Fibroblast of lung (primary cell): Measurements from ENCODE around the gene WWC1. TPM values are rescaled to one million over a fixed set of nuclear protein-coding genes. Genes with fewer than 3 reads are reported as not detected.

Experiments
- DNase-seq, 2 donors: peaks; one replicate each; pipeline versions ENCODE4 v3.0.0 to v3.0.0-alpha.2; 2010; ENCODE audit warnings: low read depth in 2 of 2
- H2AFZ ChIP-seq: 2 replicates; pipeline ENCODE4 v1.5.1; 2012; ENCODE audit warnings: low read length, control low read depth, inconsistent platforms
- H3K27ac ChIP-seq: 2 replicates; pipeline ENCODE4 v1.5.1; 2011; ENCODE audit warnings: low read length, control low read depth; ENCODE audit not compliant: insufficient read depth
- H3K27me3 ChIP-seq: 2 replicates; pipeline ENCODE4 v1.5.1; 2011; ENCODE audit warnings: mild to moderate bottlenecking, low read length; ENCODE audit not compliant: control insufficient read depth, insufficient read depth
- H3K36me3 ChIP-seq: 2 replicates; pipeline ENCODE4 v1.5.1; 2011; ENCODE audit warnings: low read length; ENCODE audit not compliant: control insufficient read depth, insufficient read depth
- H3K4me1 ChIP-seq: 2 replicates; pipeline ENCODE4 v1.5.1; 2011; ENCODE audit warnings: low read length; ENCODE audit not compliant: control insufficient read depth, insufficient read depth; ENCODE audit errors: extremely low read depth
- H3K4me2 ChIP-seq: 2 replicates; pipeline ENCODE4 v1.5.1; 2011; ENCODE audit warnings: low read length, control low read depth; ENCODE audit not compliant: insufficient read depth; ENCODE audit errors: extremely low read depth
- H3K4me3 ChIP-seq, 4 experiments: fragments of 200-600 bp in 1 of 4; sonication (generic) in 1 of 4; replicated peaks in 1 of 4; 2 replicates each; pipeline ENCODE4 v1.5.1; 2011 to 2016; ENCODE audit warnings: low read length in 4 of 4, low read depth in 3 of 4, mild to moderate bottlenecking in 3 of 4, control low read depth in 2 of 4, inconsistent platforms in 1 of 4, mixed read lengths in 1 of 4; ENCODE audit not compliant: insufficient read depth in 1 of 4; ENCODE audit errors: control extremely low read depth in 1 of 4
- H3K79me2 ChIP-seq: 2 replicates; pipeline ENCODE4 v1.5.1; 2012; ENCODE audit warnings: mild to moderate bottlenecking, low read length, inconsistent platforms; ENCODE audit not compliant: control insufficient read depth, insufficient read depth
- H3K9ac ChIP-seq: 2 replicates; pipeline ENCODE4 v1.5.1; 2011; ENCODE audit warnings: mild to moderate bottlenecking, low read length, control low read depth; ENCODE audit not compliant: insufficient read depth
- H3K9me3 ChIP-seq: 2 replicates; pipeline ENCODE4 v1.5.1; 2012; ENCODE audit warnings: low read depth, low read length; ENCODE audit not compliant: control insufficient read depth, insufficient read depth
- H4K20me1 ChIP-seq: 2 replicates; pipeline ENCODE4 v1.5.1; 2011; ENCODE audit warnings: low read length; ENCODE audit not compliant: control insufficient read depth, insufficient read depth; ENCODE audit errors: extremely low read depth
- EZH2 ChIP-seq: IDR thresholded peaks from 2 replicates; pipeline ENCODE4 v1.5.1; 2012; ENCODE audit warnings: low read length, control low read depth, mild to moderate bottlenecking; ENCODE audit errors: missing control alignments
- polyA plus RNA-seq, 2 donors: library from polyadenylated mRNA; depleted of rRNA in 1 of 2; stranded (reverse) in 1 of 2; unstranded in 1 of 2; fragments of >200 nt; gene quantifications; 2 replicates each; pipeline ENCODE4 v1.2.1, GENCODE V29; 2011 to 2012; ENCODE audit warnings: missing spikeins in 1 of 2
- total RNA-seq: library from RNA; depleted of rRNA; stranded (reverse); fragments of >200 nt; gene quantifications from 2 replicates; pipeline ENCODE4 v1.2.1, GENCODE V29; 2014
- TF ChIP-seq, protein P1 (sequence below), 2 donors: IDR thresholded peaks in 1 of 2; conservative IDR thresholded peaks in 1 of 2; 1 replicate in 1 of 2; 2 replicates in 1 of 2; pipeline ENCODE4 v1.5.1; 2011 to 2012; ENCODE audit warnings: low read length in 2 of 2, control low read depth in 1 of 2, inconsistent platforms in 1 of 2, low read depth in 1 of 2, mild to moderate bottlenecking in 1 of 2

The WWC1 gene
- total and polyA plus RNA-seq, 2 donors (not counting 1 experiment from before 2014, with no cell fraction given): 2.5 to 3.2 TPM

DNA sequence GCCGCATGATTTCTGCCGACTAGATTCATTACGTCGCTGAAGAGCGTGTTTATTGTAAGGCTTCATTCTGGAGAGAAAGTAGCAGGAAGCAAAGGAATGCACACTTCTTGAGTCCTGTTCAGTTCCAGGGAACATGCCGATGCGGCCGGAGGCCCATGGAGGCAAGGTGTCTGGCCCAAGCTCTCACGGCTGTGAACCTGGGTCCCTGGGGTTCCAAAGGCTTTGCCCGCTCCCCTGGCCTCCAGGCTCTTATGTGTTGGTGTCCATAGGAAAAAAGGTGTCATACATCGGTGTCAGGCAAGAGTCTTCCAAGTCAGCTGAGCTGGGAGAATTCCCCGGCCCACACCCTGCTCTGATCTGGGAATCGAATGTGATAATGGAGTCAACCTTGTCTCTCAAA lies 64.7 kb downstream of the WWC1 start:
- H3K9ac ChIP-seq: no peak overlapping the region
- no peaks in the 10 kb centered on the region for H3K79me2 ChIP-seq
- no peaks in the 10 kb centered on the region for H3K9me3 ChIP-seq
- H3K4me1 ChIP-seq: no peaks in the 10 kb centered on the region
- no peak overlapping the region for H3K4me2 ChIP-seq
- H3K36me3 ChIP-seq: no peaks in the 10 kb centered on the region
- DNase-seq: no peak
- no peak overlapping the region for H3K27ac ChIP-seq
- TF ChIP-seq, protein P1, sequence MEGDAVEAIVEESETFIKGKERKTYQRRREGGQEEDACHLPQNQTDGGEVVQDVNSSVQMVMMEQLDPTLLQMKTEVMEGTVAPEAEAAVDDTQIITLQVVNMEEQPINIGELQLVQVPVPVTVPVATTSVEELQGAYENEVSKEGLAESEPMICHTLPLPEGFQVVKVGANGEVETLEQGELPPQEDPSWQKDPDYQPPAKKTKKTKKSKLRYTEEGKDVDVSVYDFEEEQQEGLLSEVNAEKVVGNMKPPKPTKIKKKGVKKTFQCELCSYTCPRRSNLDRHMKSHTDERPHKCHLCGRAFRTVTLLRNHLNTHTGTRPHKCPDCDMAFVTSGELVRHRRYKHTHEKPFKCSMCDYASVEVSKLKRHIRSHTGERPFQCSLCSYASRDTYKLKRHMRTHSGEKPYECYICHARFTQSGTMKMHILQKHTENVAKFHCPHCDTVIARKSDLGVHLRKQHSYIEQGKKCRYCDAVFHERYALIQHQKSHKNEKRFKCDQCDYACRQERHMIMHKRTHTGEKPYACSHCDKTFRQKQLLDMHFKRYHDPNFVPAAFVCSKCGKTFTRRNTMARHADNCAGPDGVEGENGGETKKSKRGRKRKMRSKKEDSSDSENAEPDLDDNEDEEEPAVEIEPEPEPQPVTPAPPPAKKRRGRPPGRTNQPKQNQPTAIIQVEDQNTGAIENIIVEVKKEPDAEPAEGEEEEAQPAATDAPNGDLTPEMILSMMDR (conservative IDR thresholded peaks at IDR 0.05 in 1 of 2, IDR thresholded peaks at IDR 0.05 in 1 of 2; ENCODE audit: low read depth in 1 of 2, low read length in 2 of 2): no peak
- no peak for TF ChIP-seq EZH2
- H4K20me1 ChIP-seq: no peaks in the 10 kb centered on the region
- no peak overlapping the region for H3K4me3 ChIP-seq
- H2AFZ ChIP-seq: no peak overlapping the region
- H3K27me3 ChIP-seq: no peaks in the 10 kb centered on the region

DNA sequence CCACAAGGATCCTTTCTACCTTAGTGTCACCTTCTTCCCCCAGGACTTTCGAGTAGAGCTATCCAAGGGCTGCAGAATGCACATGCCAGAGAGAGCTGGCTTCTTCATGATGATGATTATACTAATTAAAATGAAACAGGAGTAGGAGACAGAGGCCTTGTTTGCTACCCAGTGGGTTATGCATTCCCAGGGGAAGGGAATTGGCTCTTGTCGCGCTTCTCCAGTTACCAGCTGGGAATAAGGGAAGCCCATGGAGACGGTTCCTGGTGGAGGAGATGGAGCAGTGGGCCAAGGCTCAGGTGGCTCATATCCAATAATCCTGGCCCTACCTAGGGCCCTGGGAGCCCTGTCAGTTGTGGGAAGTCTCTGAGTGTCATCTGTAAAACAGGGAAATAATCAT lies 65.1 kb downstream of the WWC1 start:
- no peaks in the 10 kb centered on the region for H3K9me3 ChIP-seq
- H3K79me2 ChIP-seq: no peaks in the 10 kb centered on the region
- H3K36me3 ChIP-seq: no peaks in the 10 kb centered on the region
- H3K27ac ChIP-seq: no peak overlapping the region
- H3K4me3 ChIP-seq: no peak overlapping the region
- no peaks in the 10 kb centered on the region for H3K4me1 ChIP-seq
- H3K9ac ChIP-seq: no peak overlapping the region
- no peak overlapping the region for H2AFZ ChIP-seq
- no peaks in the 10 kb centered on the region for H4K20me1 ChIP-seq
- DNase-seq: no peak
- H3K27me3 ChIP-seq: no peaks in the 10 kb centered on the region
- TF ChIP-seq, protein P1 (conservative IDR thresholded peaks at IDR 0.05 in 1 of 2, IDR thresholded peaks at IDR 0.05 in 1 of 2; ENCODE audit: low read depth in 1 of 2, low read length in 2 of 2): no peak
- no peak for TF ChIP-seq EZH2
- H3K4me2 ChIP-seq: no peak overlapping the region

DNA sequence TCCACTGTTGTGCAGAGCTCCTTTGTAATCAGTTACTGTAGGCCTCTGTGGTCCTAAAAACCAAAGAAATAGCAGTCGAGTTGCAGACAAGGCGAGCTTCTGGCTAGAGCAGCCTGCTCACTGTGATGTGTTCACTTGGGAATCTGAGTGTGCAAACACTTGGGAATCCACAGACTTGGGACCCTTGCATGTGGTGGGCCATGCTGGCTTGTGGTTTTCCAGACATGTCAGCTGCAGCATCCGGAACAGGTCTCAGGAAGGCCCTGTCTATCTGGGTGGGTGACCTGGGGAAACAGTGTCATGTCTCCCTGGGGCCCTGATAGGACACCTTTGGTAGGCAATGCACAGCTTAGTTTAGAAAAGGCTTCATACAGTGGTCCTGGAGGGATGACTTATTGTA lies 66.4 kb downstream of the WWC1 start:
- peak in 1 of 2 donors; percentile 33 for DNase-seq
- TF ChIP-seq, protein P1 (conservative IDR thresholded peaks at IDR 0.05 in 1 of 2, IDR thresholded peaks at IDR 0.05 in 1 of 2; ENCODE audit: low read depth in 1 of 2, low read length in 2 of 2): no peak

More for the DNA sequence above, 66.4 kb downstream of the WWC1 start:
- Histone ChIP-seq H3K27me3 (no peaks in the 10 kb centered on the region), H3K36me3 (no peaks in the 10 kb centered on the region), H3K27ac (no peak overlapping the region), H2AFZ (no peak overlapping the region), H3K4me3 (no peak overlapping the region), H4K20me1 (no peaks in the 10 kb centered on the region), H3K79me2 (no peaks in the 10 kb centered on the region), H3K4me2 (no peak overlapping the region), H3K9me3 (no peaks in the 10 kb centered on the region), H3K4me1 (no peaks in the 10 kb centered on the region), H3K9ac (no peak overlapping the region)
